ENCODE data around the gene TBC1D4. TPM values are rescaled to one million over a fixed set of nuclear protein-coding genes. Genes with fewer than 3 reads are reported as not detected.

The TBC1D4 gene
- polyA plus RNA-seq, 1 of the 3 experiments (the other 2 are of a cell fraction): 8.8 TPM

- TF ChIP-seq REST (IDR thresholded peaks at IDR 0.05; ENCODE audit: low read depth, low read length): no peak
- TF ChIP-seq FOXM1 (IDR thresholded peaks at IDR 0.05; ENCODE audit: low read depth): no peak
- TF ChIP-seq YY1 (IDR thresholded peaks at IDR 0.05; ENCODE audit: low read depth): no peak
- TF ChIP-seq JUND (IDR thresholded peaks at IDR 0.05): no peak
- TF ChIP-seq PBX3 (IDR thresholded peaks at IDR 0.05): no peak
- TF ChIP-seq FOXJ3 (CRISPR knock-in tag; IDR thresholded peaks at IDR 0.05): no peak
- TF ChIP-seq ELF1 (IDR thresholded peaks at IDR 0.05): no peak
- TF ChIP-seq MXI1 (IDR thresholded peaks at IDR 0.05; ENCODE audit: low read depth, low read length): no peak
- no peak for TF ChIP-seq RCOR1 (IDR thresholded peaks at IDR 0.05; ENCODE audit: low read length)
- no peak for TF ChIP-seq IRF3 (IDR thresholded peaks at IDR 0.05; ENCODE audit: low read depth, low read length)
- no peak for TF ChIP-seq USF1 (IDR thresholded peaks at IDR 0.05; ENCODE audit: borderline replicate concordance, low read depth)
Observed at GRCh38 chr13:75404726-75405125, 77.2 kb downstream of the TBC1D4 start (continued).

- Histone ChIP-seq H3K4me2 (no peak overlapping the region), H3K79me2 (ENCODE audit: insufficient read depth) (no peaks in the 10 kb centered on the region), H3K4me3 (ENCODE audit: low read depth in 2 of 2, low read length in 1 of 2) (no peak overlapping the region), H4K20me1 (ENCODE audit: insufficient read depth) (no peaks in the 10 kb centered on the region), H3K27me3 (ENCODE audit: insufficient read depth) (no peaks in the 10 kb centered on the region), H3F3A (replicated peaks; ENCODE audit: insufficient read depth) (peaks cover 3% of the 10 kb centered on the region), H3K27ac (ENCODE audit: low read depth in 2 of 2, low read length in 1 of 2) (no peak overlapping the region), H3K36me3 (replicated peaks in 1 of 2; ENCODE audit: control insufficient read depth in 1 of 2, insufficient read depth in 2 of 2, low read length in 1 of 2) (no peaks in the 10 kb centered on the region), H3K9ac (no peak overlapping the region), H3K4me1 (ENCODE audit: control insufficient read depth in 1 of 2, insufficient read depth in 2 of 2, low read depth in 1 of 2, low read length in 1 of 2) (peaks cover 0 to 4% of the 10 kb centered on the region in 2 experiments; a peak in 2 of 4 replicates), H3K9me3 (no peaks in the 10 kb centered on the region), H3K9me2 (no peaks in the 10 kb centered on the region), H2AFZ (ENCODE audit: low read depth) (no peak overlapping the region)
- peak; percentile 39 for DNase-seq
- ChIA-PET CTCF (interaction anchor here (1.2 to 1.6 kb wide), 3 partner anchors 15 to 80 kb away, joined by 3 to 4 read pairs (median 4); partner anchors contain the start of gene TBC1D4), POLR2A (no interaction called here)
- WGBS (ENCODE audit: low lambda C conversion rate): 29% methylated on average over 2 of the region's 2 CpGs
- no peak for TF ChIP-seq EZH2phosphoT487 (IDR thresholded peaks at IDR 0.05; ENCODE audit: borderline replicate concordance, low read depth)
- TF ChIP-seq FOXJ3 (CRISPR knock-in tag; IDR thresholded peaks at IDR 0.05): no peak
- TF ChIP-seq RCOR1 (IDR thresholded peaks at IDR 0.05; ENCODE audit: low read length): no peak
- no peak for TF ChIP-seq TAF1 (IDR thresholded peaks at IDR 0.05; ENCODE audit: borderline replicate concordance, low read depth, low read length)
- TF ChIP-seq YY1 (IDR thresholded peaks at IDR 0.05; ENCODE audit: low read depth): no peak
- no peak for TF ChIP-seq MAX (IDR thresholded peaks at IDR 0.05; ENCODE audit: low read depth)
- TF ChIP-seq GATA2 (CRISPR knock-in tag; IDR thresholded peaks at IDR 0.05): no peak
- no peak for TF ChIP-seq USF1 (IDR thresholded peaks at IDR 0.05; ENCODE audit: borderline replicate concordance, low read depth)
- no peak for TF ChIP-seq RXRA (IDR thresholded peaks at IDR 0.05; ENCODE audit: borderline replicate concordance, low read depth)
- TF ChIP-seq POLR2AphosphoS5 (IDR thresholded peaks at IDR 0.05; ENCODE audit: low read depth, low read length): no peak
- no peak for TF ChIP-seq ZBTB33 (IDR thresholded peaks at IDR 0.05; ENCODE audit: borderline replicate concordance, low read depth)
- TF ChIP-seq NFIC (IDR thresholded peaks at IDR 0.05; ENCODE audit: borderline replicate concordance): no peak
- no peak for TF ChIP-seq USF2 (IDR thresholded peaks at IDR 0.05; ENCODE audit: borderline replicate concordance, low read depth, low read length)
Observed at GRCh38 chr13:75402787-75403186, 79.2 kb downstream of the TBC1D4 start.

Measured in SK-N-SH (cell line).